ENCODE measurements around the gene MYO1G.

The MYO1G gene

GRCh38 chr7:44971902-44972441 lies 6.8 kb downstream of the MYO1G start:
- Mint-ChIP-seq H3K27ac (no peak overlapping the region), H3K27me3 (no peaks in the 10 kb centered on the region), H3K4me3 (no peak overlapping the region), H3K4me1 (ENCODE audit: low read depth) (peaks cover 40% of the 10 kb centered on the region), H3K36me3 (ENCODE audit: low read depth) (peaks cover 100% of the 10 kb centered on the region), H3K9me3 (no peaks in the 10 kb centered on the region)
- intact Hi-C loops (cut with micrococcal nuclease), result loop anchor here (10.0 kb wide), 1 partner anchor 53 kb away; no protein-coding TSS in a partner anchor

GRCh38 chr7:44971188-44971901 lies 7.5 kb downstream of the MYO1G start:
- no peak overlapping the region for H3K27ac Mint-ChIP-seq
- H3K27me3 Mint-ChIP-seq, result no peaks in the 10 kb centered on the region
- peaks cover 100% of the 10 kb centered on the region for H3K36me3 Mint-ChIP-seq (ENCODE audit: low read depth)
- H3K9me3 Mint-ChIP-seq, result no peaks in the 10 kb centered on the region
- intact Hi-C loops (cut with micrococcal nuclease), result loop anchor here (10.0 kb wide), 1 partner anchor 53 kb away; no protein-coding TSS in a partner anchor
- H3K4me3 Mint-ChIP-seq, result no peak overlapping the region
- H3K4me1 Mint-ChIP-seq (ENCODE audit: low read depth), result peaks cover 33% of the 10 kb centered on the region

- Mint-ChIP-seq H3K9me3 (no peaks in the 10 kb centered on the region), H3K4me3 (no peak overlapping the region), H3K27ac (no peak overlapping the region), H3K4me1 (ENCODE audit: low read depth) (peaks cover 26% of the 10 kb centered on the region), H3K27me3 (no peaks in the 10 kb centered on the region), H3K36me3 (ENCODE audit: low read depth) (peaks cover 100% of the 10 kb centered on the region)
- intact Hi-C loops (cut with micrococcal nuclease), result loop anchor here (10.0 kb wide), 1 partner anchor 54 kb away; no protein-coding TSS in a partner anchor
Measured at GRCh38 chr7:44970523-44971051, 8.2 kb downstream of the MYO1G start.

GRCh38 chr7:44969701-44970522 lies 8.9 kb downstream of the MYO1G start:
- Mint-ChIP-seq H3K4me1 (ENCODE audit: low read depth) (peaks cover 19% of the 10 kb centered on the region), H3K36me3 (ENCODE audit: low read depth) (peaks cover 100% of the 10 kb centered on the region), H3K27ac (no peak overlapping the region), H3K27me3 (no peaks in the 10 kb centered on the region), H3K9me3 (no peaks in the 10 kb centered on the region), H3K4me3 (no peak overlapping the region)
- intact Hi-C loops (cut with micrococcal nuclease), result loop anchor here (10.0 kb wide), 1 partner anchor 55 kb away; no protein-coding TSS in a partner anchor

DNA sequence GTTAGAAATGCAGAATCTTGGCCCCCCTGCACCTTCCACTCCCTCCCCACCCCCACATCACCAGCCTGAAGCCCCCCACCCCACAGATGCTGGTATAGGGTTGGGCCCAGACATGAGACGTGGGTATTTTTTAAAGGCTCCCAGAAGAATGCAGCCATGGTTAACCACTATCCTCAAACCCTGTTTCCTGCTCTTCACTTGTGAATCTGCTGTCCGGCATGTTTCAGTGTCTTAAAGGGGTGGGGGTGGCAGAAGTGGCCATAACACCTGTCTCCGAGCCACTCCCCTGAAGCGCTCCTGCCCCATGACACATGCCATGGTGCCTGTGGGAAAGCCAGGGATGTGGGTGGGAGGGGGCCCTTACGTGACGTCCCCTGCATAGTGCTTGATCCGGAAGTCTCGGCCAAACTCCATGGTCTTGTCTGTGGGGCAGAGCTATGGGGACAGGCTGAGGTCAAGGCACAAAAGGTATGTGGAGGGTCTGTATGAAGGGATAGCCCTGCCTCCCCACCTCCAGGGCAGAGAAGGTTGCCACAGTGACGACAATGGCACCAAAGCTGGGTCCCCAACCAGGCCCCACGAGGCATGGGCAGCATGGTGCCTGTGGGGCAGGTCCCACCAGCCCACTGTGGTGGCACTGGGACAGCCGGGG lies 9.6 kb downstream of the MYO1G start:
- Mint-ChIP-seq H3K27ac (no peak overlapping the region), H3K36me3 (ENCODE audit: low read depth) (peaks cover 100% of the 10 kb centered on the region), H3K27me3 (no peaks in the 10 kb centered on the region), H3K4me3 (no peak overlapping the region), H3K9me3 (no peaks in the 10 kb centered on the region), H3K4me1 (ENCODE audit: low read depth) (peaks cover 12% of the 10 kb centered on the region)
- intact Hi-C loops (cut with micrococcal nuclease), result no loop called here

GRCh38 chr7:44967571-44968446 lies 11.0 kb downstream of the MYO1G start:
- Mint-ChIP-seq H3K27ac (peak overlapping the region; percentile 43), H3K4me1 (ENCODE audit: low read depth) (peaks cover 6% of the 10 kb centered on the region), H3K4me3 (no peak overlapping the region), H3K9me3 (no peaks in the 10 kb centered on the region), H3K27me3 (no peaks in the 10 kb centered on the region), H3K36me3 (ENCODE audit: low read depth) (peaks cover 100% of the 10 kb centered on the region)
- intact Hi-C loops (cut with micrococcal nuclease), result no loop called here

GRCh38 chr7:44966731-44967538 lies 11.9 kb downstream of the MYO1G start:
- intact Hi-C loops (cut with micrococcal nuclease), result no loop called here
- H3K9me3 Mint-ChIP-seq, result no peaks in the 10 kb centered on the region
- peaks cover 100% of the 10 kb centered on the region for H3K36me3 Mint-ChIP-seq (ENCODE audit: low read depth)

DNA sequence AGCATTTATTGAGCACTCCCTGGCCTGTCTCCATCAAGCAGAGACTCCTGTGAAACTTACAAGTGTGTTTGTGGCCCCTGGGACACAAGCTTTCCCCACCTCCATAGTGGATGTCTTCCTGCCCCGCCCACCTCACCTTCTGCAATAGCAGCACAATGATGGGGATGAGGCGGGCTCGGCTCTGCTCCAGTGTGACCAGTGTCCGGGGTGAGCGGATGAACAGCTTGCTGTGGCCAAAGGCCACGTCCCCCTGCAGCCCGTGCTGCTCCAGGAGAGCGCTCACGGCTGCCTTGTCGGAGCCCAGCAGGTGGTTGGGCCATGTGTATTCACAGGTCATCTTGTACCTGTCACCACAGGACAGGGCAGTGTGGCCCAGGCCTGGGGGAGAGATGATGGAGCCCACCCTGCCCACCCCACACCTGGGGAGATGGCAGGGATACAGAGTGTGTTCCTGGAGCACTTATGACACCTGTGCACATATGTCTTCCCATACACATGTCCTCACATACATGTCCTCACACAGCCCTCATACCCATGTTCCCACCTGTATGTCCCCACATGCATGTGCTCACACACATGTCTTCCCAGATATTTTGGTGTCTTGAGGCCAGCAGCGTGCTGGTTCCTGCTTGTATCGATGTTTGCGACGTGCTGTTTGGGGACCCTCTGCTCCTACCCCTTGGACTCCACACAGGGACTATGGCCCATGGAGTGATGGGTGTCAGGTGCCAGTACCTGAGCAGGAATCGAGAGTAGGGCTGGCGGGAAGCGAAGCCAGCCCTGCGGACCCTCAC lies 12.7 kb downstream of the MYO1G start:
- Mint-ChIP-seq H3K9me3 (no peaks in the 10 kb centered on the region), H3K27ac (no peak overlapping the region), H3K4me3 (no peak overlapping the region), H3K4me1 (ENCODE audit: low read depth) (no peaks in the 10 kb centered on the region), H3K27me3 (no peaks in the 10 kb centered on the region), H3K36me3 (ENCODE audit: low read depth) (peaks cover 96% of the 10 kb centered on the region)
- intact Hi-C loops (cut with micrococcal nuclease), result no loop called here

More at GRCh38 chr7:44966731-44967538, 11.9 kb downstream of the MYO1G start:
- Mint-ChIP-seq H3K27me3 (no peaks in the 10 kb centered on the region), H3K4me3 (no peak overlapping the region), H3K27ac (peak overlapping the region; percentile 8), H3K4me1 (ENCODE audit: low read depth) (peaks cover 3% of the 10 kb centered on the region)

GRCh38 chr7:44965441-44965903 lies 13.3 kb downstream of the MYO1G start:
- H3K27me3 Mint-ChIP-seq, result no peaks in the 10 kb centered on the region
- H3K9me3 Mint-ChIP-seq, result no peaks in the 10 kb centered on the region
- H3K4me1 Mint-ChIP-seq (ENCODE audit: low read depth), result peaks cover 3% of the 10 kb centered on the region
- intact Hi-C loops (cut with micrococcal nuclease), result no loop called here
- H3K27ac Mint-ChIP-seq, result no peak overlapping the region
- H3K4me3 Mint-ChIP-seq, result no peak overlapping the region
- peaks cover 90% of the 10 kb centered on the region for H3K36me3 Mint-ChIP-seq (ENCODE audit: low read depth)

GRCh38 chr7:44964831-44965440 lies 13.9 kb downstream of the MYO1G start:
- no peaks in the 10 kb centered on the region for H3K27me3 Mint-ChIP-seq
- peaks cover 8% of the 10 kb centered on the region for H3K4me1 Mint-ChIP-seq (ENCODE audit: low read depth)
- intact Hi-C loops (cut with micrococcal nuclease), result no loop called here
- no peak overlapping the region for H3K4me3 Mint-ChIP-seq
- no peak overlapping the region for H3K27ac Mint-ChIP-seq
- H3K9me3 Mint-ChIP-seq, result no peaks in the 10 kb centered on the region
- peaks cover 84% of the 10 kb centered on the region for H3K36me3 Mint-ChIP-seq (ENCODE audit: low read depth)

DNA sequence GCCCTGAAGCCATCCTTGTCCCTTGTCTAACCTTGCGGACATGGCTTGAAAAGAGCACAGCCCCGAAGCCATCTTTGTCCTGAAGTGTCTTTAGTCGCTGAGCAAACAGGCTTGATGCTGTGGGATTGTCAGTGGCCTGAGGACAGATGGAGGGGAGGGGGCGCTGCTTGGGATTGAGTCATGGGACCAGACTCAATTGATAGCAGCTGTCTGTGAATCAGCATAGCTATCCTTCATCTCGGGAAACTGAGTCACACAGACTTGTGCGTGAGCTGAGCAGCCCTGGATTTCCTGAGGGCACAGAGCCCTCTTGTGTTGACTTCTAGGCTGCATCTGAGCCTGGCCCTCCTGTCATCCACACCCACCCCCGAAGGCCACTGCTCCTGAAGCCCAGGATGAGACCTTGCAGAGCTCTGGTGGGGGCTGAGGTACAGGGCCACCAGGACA lies 14.4 kb downstream of the MYO1G start:
- H3K4me3 Mint-ChIP-seq, result no peak overlapping the region
- H3K9me3 Mint-ChIP-seq, result no peaks in the 10 kb centered on the region
- peaks cover 14% of the 10 kb centered on the region for H3K4me1 Mint-ChIP-seq (ENCODE audit: low read depth)
- H3K27ac Mint-ChIP-seq, result no peak overlapping the region
- peaks cover 79% of the 10 kb centered on the region for H3K36me3 Mint-ChIP-seq (ENCODE audit: low read depth)
- H3K27me3 Mint-ChIP-seq, result no peaks in the 10 kb centered on the region
- intact Hi-C loops (cut with micrococcal nuclease), result no loop called here

Data from dendritic cell treated with granulocyte-macrophage colony-stimulating factor and Interleukin-4, amounts not matched to agents 40 ng/mL and 50 ng/mL, for 4 days (primary cell).